GM19324 (cell line): ENCODE results near the gene MTMR3.

Experiments
- ATAC-seq: cut with Tn5 transposase; IDR thresholded peaks from one replicate; pipeline ENCODE4 v1.9.1; 2021; ENCODE audit warnings: mild to moderate bottlenecking, moderate library complexity; ENCODE audit not compliant: unreplicated experiment, low FRiP score

The MTMR3 gene

GRCh38 chr22:29867851-29868250 lies 15.1 kb upstream of the MTMR3 start:
- ATAC-seq = no peak

GRCh38 chr22:29870574-29870973 lies 12.4 kb upstream of the MTMR3 start:
- no peak for ATAC-seq

GRCh38 chr22:29871684-29872083 lies 11.3 kb upstream of the MTMR3 start:
- no peak for ATAC-seq

GRCh38 chr22:29872144-29872893 lies 10.7 kb upstream of the MTMR3 start:
- no peak for ATAC-seq

- no peak for ATAC-seq
Observed at GRCh38 chr22:29872989-29873388, 10.0 kb upstream of the MTMR3 start.

GRCh38 chr22:29873943-29874342 lies 9.0 kb upstream of the MTMR3 start:
- ATAC-seq = no peak

GRCh38 chr22:29877620-29878019 lies 5.4 kb upstream of the MTMR3 start:
- no peak for ATAC-seq

- ATAC-seq = no peak
Observed at GRCh38 chr22:29879753-29880152, 3.2 kb upstream of the MTMR3 start.

- no peak for ATAC-seq
Observed at GRCh38 chr22:29882716-29883044, 294 bp upstream of the MTMR3 start.

- ATAC-seq = no peak
Observed at GRCh38 chr22:29883775-29884097, 762 bp downstream of the MTMR3 start.

- ATAC-seq = no peak
Observed at GRCh38 chr22:29885610-29886009, 2.6 kb downstream of the MTMR3 start.

GRCh38 chr22:29886596-29886995 lies 3.6 kb downstream of the MTMR3 start:
- no peak for ATAC-seq

- ATAC-seq = no peak
Observed at GRCh38 chr22:29887358-29887757, 4.4 kb downstream of the MTMR3 start.

- ATAC-seq = no peak
Observed at GRCh38 chr22:29890760-29891159, 7.8 kb downstream of the MTMR3 start.

GRCh38 chr22:29892315-29893156 lies 9.6 kb downstream of the MTMR3 start:
- ATAC-seq = no peak

- no peak for ATAC-seq
Observed at GRCh38 chr22:29901354-29901753, 18.4 kb downstream of the MTMR3 start.

- ATAC-seq = no peak
Observed at GRCh38 chr22:29903371-29903770, 20.4 kb downstream of the MTMR3 start.

- no peak for ATAC-seq
Observed at GRCh38 chr22:29904020-29904419, 21.0 kb downstream of the MTMR3 start.

GRCh38 chr22:29907753-29908515 lies 25.0 kb downstream of the MTMR3 start:
- ATAC-seq = no peak

GRCh38 chr22:29912141-29912540 lies 29.2 kb downstream of the MTMR3 start:
- ATAC-seq = no peak

GRCh38 chr22:29912605-29913398 lies 29.8 kb downstream of the MTMR3 start:
- ATAC-seq = no peak
